GM19043 (cell line): Measurements from ENCODE around the gene ADGRG1.
A peak's percentile ranks its signal among the peaks of the same experiment; 100 is the strongest.
"Not testable (repeated sequence)": the region's sequence is repeated elsewhere in the genome, so short reads cannot be mapped to it uniquely, and the experiment has no call there.

Source experiments
- ATAC-seq: cut with Tn5 transposase; IDR thresholded peaks from one replicate; pipeline ENCODE4 v1.9.1; 2021; ENCODE audit warnings: low read depth; ENCODE audit not compliant: unreplicated experiment

Gene ADGRG1

GRCh38 chr16:57628008-57628781 lies at the start of gene ADGRG1:
ADGRG1 (plus strand) TSS chr16:57628630; CDS start chr16:57650288, 21,658 bp downstream.
- ATAC-seq, result no peak

DNA sequence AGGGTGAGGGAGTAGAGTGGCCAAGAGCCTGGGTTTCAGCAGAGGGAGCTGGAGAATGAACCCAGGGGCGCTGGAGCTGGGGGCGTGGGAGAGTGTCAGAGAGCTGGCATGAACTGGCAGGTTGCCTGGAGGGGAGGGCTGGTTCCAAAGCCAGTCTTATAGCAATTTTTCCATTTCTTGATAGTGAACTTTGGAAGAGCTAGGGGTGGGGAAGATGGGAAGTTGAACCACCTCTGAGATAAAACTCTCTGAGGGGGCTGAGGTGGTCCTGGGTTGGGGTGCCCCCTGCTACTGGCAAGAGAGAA lies 49.1 kb upstream of the ADGRG1 start:
- ATAC-seq, result no peak

DNA sequence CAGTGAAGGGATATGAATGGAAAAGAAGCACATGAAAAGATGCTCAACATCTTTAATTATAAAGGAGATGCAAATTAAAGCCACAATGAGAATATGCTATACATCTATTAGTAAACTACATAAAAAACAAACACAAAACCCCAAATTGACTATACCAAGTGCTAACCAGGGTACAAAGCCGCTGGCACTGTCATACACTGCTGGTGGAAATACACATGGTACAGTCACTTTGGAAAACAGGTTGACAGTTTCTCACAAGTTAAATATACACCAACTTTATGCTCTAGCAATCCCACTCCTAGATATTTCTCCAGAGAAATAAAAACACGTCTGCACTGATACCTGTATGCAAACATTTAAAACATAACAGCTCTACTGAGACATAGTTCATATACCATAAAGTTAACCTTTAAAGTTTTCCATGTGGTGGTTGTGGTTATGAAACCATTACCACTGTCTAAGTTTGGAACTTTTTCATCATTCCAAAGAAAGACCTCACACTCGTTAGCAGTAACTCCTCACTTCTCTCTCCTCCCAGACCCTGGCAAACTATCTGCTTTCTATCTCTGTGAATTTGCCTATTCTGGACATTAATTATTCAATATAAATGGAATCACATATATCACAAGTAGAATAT lies 43.3 kb upstream of the ADGRG1 start:
- no peak for ATAC-seq

DNA sequence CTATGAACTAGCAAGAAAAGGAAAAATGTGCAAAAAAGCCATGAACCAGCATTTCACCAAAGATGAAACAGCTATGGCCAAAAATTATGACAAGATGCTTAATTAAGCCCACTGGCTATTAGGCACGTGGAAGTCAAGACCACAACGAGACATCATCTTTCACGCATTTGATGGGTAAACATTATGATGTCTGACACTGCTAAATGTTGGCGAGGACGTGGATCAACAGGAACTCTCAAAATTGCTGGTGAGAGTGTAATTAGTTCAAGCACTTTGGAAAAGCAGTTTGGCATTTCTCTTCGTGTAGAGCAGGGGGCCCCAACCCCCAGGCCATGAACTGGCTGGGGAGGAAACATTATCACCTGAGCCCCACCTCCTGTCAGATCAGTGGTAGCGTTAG lies 39.6 kb upstream of the ADGRG1 start:
- no peak for ATAC-seq

- no peak for ATAC-seq
Measured at GRCh38 chr16:57589374-57589773, 39.1 kb upstream of the ADGRG1 start.

DNA sequence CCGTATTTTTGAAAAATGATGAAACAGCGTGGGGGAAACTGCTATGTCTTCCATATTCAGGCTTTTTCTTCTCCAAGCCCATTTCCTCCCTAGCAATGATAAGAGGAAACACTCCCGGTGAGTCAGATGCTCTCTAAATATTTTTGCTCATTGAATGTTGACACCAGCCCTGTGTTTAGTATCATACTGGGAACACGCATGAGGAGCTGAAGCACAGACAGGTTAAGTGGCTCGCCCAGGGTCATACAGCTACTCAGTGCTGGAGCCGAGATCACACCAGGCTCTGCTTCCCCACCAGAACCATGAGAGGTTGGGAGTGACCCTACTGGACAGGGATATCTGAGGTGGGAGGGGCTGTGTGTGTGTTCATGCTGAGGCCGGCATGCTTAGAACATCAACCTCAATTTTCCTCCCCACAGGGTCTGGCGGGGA lies 37.8 kb upstream of the ADGRG1 start:
- no peak for ATAC-seq

GRCh38 chr16:57591086-57591869 lies 37.2 kb upstream of the ADGRG1 start:
- peak; percentile 73 for ATAC-seq

DNA sequence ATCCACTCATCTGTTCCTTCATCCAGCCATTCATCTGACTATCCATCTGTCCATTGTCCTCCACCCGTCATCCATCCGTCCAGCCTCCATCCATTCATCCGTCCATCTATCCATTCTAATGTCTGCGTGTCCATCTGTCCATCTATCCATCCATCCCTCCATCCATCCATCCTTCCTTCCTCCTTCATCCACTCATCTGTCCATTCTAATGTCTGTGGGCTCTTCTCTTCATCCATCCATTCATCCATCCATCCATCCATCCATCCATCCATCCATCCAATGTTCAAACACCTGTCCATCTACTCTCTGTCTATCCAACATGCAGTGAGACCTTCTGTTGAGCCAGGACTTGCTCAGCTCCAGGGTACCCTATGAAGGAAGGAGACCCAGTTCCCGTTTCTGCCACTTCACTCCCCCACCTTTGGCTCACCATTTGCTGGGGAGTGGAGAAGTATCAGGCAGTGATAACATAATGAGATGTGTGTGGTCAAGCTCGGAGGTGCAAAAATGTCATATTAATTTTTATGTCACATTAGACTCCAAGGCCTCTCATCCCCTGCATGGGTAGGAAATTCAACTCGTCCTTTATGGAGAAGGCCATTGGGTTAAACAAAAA lies 36.5 kb upstream of the ADGRG1 start:
- ATAC-seq, result no peak

DNA sequence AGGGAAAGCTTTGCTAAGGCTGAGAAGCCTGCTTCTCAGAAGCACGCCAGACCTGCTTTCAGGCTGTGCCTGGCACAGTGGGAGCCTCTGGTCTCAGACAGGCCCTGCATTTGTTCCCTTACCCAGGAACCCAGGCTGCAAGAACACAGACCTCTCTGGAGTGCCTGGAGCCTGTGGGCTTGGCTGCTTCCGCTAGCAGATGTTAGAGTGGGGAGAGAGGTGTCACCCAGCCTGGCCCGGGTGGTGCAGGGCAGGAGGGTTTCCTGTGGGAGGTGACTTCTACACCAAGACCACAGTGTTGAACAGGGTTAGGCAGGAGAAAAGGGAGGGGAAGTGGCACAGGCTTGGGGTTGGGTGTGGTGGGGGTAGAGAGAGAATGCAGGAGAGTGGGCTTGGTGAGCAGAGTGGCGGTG lies 35.8 kb upstream of the ADGRG1 start:
- no peak for ATAC-seq

- ATAC-seq, result no peak
Measured at GRCh38 chr16:57593021-57593420, 35.4 kb upstream of the ADGRG1 start.

DNA sequence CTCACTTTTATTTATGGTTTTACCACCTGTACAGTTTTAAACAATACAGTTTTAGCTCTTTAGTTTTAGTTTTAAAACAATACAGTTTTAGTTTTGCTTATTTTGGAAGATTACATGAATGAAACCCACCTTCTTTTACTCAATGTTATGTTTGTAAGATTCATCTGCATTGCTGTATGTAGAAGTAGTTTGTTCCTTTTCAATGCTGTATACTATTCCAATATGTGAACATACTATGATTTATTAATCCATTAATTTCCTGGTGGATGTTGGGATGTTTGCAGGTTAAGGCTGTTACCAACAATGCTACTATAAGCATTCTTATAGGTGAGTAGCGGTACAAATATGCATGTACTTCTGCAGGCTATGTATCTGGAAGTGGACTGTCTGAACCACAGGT lies 34.4 kb upstream of the ADGRG1 start:
- no peak for ATAC-seq

DNA sequence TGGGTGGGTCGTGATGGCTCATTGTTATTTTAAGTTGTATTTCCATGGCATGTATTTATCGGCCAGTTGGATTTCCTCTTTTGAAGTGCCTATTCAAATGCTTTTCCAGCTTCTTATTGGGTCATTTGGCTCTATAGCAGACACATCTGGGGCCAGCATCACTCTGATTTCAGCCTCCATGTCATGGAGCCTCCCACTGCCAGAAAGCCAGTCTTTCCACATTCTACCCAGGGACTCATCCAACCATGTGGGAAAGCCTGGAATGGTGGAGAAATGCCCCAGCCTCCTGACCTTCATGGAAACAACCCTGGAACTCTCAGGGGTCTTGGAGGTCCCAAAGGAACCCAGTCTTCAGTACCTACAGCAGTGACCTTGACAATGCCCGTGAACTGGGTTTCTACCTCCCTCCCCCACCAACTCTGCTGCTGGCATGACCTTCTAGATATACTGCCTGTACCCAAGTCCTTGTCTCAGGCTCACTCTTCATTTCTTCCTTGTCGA lies 33.8 kb upstream of the ADGRG1 start:
- ATAC-seq, result no peak

DNA sequence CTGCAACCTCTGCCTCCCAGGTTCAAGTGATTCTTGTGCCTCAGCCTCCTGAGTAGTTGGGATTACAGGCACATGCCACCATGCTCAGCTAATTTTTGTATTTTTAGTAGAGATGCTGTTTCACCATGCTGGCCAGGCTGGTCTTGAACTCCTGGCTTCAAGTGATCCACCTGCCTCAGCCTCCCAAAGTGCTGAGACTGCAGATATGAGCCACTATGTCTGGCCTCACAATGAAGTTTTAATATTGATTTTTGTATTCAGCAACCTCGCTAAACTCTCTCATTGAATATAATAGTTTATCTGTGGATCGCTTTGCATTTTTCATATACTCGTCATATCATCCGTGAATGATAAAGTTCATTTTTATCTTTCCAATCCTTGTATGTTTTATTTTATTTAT lies 32.2 kb upstream of the ADGRG1 start:
- ATAC-seq, result not testable (repeated sequence)

DNA sequence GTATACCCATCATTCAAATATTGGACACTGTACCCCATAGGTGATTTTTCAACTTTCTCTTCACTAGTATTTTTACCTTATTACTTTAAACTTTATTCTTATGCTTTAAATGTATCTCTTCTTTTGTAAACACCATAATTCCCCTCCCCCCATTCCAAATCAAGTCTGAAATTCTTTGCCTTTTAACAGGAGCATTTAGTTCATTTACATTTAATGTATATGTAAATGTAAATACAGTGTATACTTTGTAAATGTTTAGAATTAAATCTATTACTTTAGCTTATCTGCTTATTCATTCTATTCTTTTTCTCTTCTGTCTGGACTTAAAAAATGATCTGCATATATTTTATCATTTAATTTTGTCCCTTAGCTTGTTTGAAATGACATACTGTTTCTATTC lies 30.0 kb upstream of the ADGRG1 start:
- no peak for ATAC-seq

- no peak for ATAC-seq
Measured at GRCh38 chr16:57600048-57600835, 28.2 kb upstream of the ADGRG1 start.

GRCh38 chr16:57600952-57601580 lies 27.4 kb upstream of the ADGRG1 start:
- no peak for ATAC-seq

DNA sequence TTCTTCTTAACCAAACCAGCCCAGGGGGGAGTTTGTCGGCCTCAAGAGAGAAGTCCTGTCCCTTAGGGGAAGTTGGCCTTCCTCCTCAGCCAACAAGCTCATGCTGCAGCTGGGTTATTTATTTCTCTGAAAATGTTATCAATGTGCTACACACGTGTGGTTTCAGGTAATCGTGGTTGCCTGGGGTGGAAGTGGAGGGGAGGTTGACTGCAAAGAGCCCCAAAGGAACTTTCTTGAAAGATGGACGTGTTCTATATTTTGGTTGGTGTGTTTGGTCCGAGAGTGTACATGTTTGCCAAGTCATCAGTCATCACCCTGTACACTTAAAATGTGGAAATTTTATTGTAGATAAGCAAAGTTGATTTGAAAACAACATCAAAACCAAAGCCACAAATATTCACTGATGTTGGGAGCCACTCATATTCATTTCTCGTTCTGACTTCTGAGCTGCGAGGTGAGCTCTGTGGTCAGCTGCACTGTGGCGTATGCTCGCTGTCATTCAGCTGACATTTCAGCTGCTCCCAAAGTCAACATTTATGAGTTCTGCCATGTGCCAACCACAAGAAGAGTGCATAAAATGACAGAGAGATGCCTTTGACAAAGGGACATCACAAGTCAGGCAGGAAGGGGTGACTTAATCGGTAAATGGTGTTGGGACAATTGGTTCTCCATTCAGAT lies 26.5 kb upstream of the ADGRG1 start:
- ATAC-seq, result peak; percentile 80

GRCh38 chr16:57603115-57604024 lies 25.1 kb upstream of the ADGRG1 start:
- no peak for ATAC-seq
